ENCODE measurements around the gene R3HCC1L. TPM values are rescaled to one million over a fixed set of nuclear protein-coding genes. Genes with fewer than 3 reads are reported as not detected.

The R3HCC1L gene
- total RNA-seq, 1 donor from 2014 or later, result 13.7 TPM

DNA sequence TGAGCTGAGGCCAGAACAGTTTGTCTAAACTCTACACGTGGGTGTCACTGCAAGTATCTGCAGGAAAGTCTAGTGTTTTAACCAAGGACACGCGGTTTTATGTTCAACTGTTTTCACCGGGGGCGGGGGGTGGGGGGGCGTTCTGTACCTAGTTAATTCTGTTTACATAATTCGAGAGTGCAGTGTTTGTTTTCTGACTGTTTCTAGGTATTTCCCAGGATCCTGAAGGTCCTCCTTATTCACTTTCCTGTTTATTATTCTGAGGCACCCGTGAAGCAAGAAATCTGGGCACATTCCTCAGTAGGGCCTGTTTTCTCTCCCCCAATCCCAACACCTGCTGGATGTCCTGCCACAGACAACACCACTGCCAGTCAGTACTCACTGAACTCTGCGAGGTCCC is 125.9 kb downstream of the R3HCC1L start:
- no peaks in the 10 kb centered on the region for H3K27me3 ChIP-seq
- intact Hi-C loops (cut with DNase I), result no loop called here

DNA sequence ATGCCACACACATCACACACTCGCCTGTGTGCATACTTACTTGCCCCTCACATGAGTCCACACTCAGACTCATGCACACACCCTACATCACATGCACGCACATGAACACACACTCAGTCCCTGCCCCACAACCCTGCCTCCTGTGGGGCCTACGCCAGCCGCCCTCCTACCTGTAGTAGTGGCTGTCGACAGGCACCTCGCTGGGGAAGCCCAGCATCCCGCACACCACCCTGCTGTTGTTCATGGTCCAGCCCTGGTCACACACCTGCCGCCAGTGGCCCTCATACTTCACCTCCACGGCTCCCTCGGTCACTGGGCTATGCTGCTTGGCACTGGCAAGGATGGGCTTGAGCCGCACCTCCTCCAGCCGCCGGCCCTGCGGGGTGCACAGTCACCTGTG is 126.3 kb downstream of the R3HCC1L start:
- Histone ChIP-seq H3K4me3 (no peak overlapping the region), H3K27ac (no peak overlapping the region), H3K4me1 (no peaks in the 10 kb centered on the region), H3K27me3 (no peaks in the 10 kb centered on the region), H3K9me3 (no peaks in the 10 kb centered on the region), H3K36me3 (no peaks in the 10 kb centered on the region)
- ATAC-seq, result no peak
- intact Hi-C loops (cut with DNase I), result no loop called here
- TF ChIP-seq, protein P1, sequence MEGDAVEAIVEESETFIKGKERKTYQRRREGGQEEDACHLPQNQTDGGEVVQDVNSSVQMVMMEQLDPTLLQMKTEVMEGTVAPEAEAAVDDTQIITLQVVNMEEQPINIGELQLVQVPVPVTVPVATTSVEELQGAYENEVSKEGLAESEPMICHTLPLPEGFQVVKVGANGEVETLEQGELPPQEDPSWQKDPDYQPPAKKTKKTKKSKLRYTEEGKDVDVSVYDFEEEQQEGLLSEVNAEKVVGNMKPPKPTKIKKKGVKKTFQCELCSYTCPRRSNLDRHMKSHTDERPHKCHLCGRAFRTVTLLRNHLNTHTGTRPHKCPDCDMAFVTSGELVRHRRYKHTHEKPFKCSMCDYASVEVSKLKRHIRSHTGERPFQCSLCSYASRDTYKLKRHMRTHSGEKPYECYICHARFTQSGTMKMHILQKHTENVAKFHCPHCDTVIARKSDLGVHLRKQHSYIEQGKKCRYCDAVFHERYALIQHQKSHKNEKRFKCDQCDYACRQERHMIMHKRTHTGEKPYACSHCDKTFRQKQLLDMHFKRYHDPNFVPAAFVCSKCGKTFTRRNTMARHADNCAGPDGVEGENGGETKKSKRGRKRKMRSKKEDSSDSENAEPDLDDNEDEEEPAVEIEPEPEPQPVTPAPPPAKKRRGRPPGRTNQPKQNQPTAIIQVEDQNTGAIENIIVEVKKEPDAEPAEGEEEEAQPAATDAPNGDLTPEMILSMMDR (IDR thresholded peaks at IDR 0.05), result no peak
- no peak for DNase-seq

More for the DNA sequence above, 125.9 kb downstream of the R3HCC1L start:
- ATAC-seq, result peak; percentile 3
- Histone ChIP-seq H3K36me3 (no peaks in the 10 kb centered on the region), H3K9me3 (no peaks in the 10 kb centered on the region), H3K4me3 (no peak overlapping the region), H3K4me1 (no peaks in the 10 kb centered on the region), H3K27ac (no peak overlapping the region)
- TF ChIP-seq, protein P1 (IDR thresholded peaks at IDR 0.05), result no peak
- DNase-seq, result no peak

DNA sequence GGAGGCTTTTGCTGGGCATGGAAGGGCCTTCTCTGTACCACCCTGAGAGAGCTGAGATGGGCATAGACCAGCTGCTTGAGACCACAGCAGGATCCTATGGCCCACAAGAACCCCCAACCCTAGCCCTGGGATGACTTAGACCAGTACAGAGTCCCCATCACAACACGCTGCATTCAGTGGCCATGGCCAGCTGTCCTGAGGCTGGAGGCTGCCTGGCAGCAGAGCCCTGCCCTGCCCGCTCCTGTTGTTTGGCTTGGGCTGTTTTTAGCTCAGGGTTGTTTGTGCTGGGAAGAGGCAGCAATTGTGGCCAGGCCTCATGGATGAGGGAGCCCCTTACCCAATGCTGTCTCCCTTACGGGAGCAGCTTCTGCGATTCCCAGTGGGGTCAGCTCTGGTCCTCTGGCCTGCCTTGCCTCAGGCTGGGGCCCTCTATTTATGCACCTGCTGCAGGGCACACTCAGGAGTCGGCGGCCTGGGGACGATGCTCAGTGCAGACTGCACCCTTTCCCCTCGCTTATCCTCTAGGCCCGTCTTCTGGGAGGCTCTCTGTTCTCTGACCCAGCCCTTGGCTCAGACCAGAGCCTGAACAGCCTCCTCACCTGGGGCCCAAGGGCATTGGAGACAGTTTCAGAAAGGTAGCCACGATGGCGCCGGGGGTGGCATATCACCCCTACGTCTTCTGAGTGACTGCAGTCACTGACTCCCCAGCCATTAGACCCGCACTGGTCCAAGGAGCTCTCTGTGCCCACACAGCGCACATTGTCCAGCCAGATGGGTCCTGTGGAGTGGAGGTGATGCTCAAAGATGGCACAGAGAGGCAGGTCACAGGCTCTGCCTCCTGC is 127.2 kb downstream of the R3HCC1L start:
- Histone ChIP-seq H3K27ac (no peak overlapping the region), H3K27me3 (no peaks in the 10 kb centered on the region), H3K4me1 (no peaks in the 10 kb centered on the region), H3K36me3 (no peaks in the 10 kb centered on the region), H3K9me3 (no peaks in the 10 kb centered on the region), H3K4me3 (no peak overlapping the region)
- intact Hi-C loops (cut with DNase I), result no loop called here
- DNase-seq (no peak), ATAC-seq (no peak)
- TF ChIP-seq, protein P1 (IDR thresholded peaks at IDR 0.05), result no peak

DNA sequence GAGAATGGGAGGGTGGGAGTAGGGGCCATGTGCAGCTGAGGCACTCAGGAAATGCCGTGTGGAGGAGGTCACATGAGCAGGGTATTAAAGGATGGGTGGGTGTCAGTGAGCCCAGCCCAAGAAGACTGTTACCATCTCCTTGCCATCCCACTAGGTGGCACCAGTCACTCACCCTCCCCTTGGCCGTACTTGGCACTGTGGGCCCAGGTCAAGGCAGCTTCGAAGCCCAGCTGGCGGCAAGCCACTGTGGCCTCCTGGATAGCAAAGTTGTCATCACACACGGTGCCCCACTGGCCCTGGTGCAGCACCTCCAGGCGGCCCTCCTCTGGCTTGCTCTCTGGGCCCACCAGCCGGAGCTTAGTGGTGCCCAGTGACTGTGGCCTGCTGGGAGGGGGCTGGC is 128.1 kb downstream of the R3HCC1L start:
- H3K4me1 ChIP-seq, result no peaks in the 10 kb centered on the region
- DNase-seq (peak; percentile 78), ATAC-seq (peak; percentile 73)
- TF ChIP-seq, protein P1 (IDR thresholded peaks at IDR 0.05), result peak; percentile 52
- no peaks in the 10 kb centered on the region for H3K36me3 ChIP-seq
- H3K27ac ChIP-seq, result no peak overlapping the region
- intact Hi-C loops (cut with DNase I), result no loop called here
- no peaks in the 10 kb centered on the region for H3K9me3 ChIP-seq
- no peaks in the 10 kb centered on the region for H3K27me3 ChIP-seq
- no peak overlapping the region for H3K4me3 ChIP-seq

DNA sequence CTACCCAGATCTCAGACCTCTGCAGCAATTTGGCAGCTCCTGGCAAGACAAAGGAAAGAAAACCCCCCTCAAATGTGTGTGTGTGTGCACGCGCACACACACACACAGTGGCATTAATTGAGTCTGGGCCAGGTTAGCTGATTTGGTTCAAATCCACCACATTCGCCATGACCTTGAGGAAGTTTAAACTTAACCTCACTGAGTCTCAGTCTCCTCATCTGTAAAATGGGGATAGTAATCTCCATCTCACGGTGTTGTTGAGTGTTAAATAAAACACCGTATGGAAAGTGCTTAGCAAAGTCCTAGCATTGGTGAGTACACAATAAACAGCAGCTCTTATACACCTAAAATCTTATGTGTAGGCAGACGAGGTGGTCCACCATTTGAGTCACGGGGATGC is 128.6 kb downstream of the R3HCC1L start:
- no peak overlapping the region for H3K27ac ChIP-seq
- H3K36me3 ChIP-seq, result no peaks in the 10 kb centered on the region
- ATAC-seq (no peak), DNase-seq (no peak)
- no peaks in the 10 kb centered on the region for H3K27me3 ChIP-seq
- H3K9me3 ChIP-seq, result no peaks in the 10 kb centered on the region
- H3K4me1 ChIP-seq, result no peaks in the 10 kb centered on the region
- intact Hi-C loops (cut with DNase I), result no loop called here
- TF ChIP-seq, protein P1 (IDR thresholded peaks at IDR 0.05), result no peak
- H3K4me3 ChIP-seq, result no peak overlapping the region
